ENCODE measurements around the gene ACSBG1. TPM values are rescaled to one million over a fixed set of nuclear protein-coding genes. Genes with fewer than 3 reads are reported as not detected.

The ACSBG1 gene
- total RNA-seq, 4 donors from 2014 or later, result under 0.01 to 0.21 TPM; not detected in 2

- peaks cover 0 to 6% (median 0%) of the 10 kb centered on the region in 4 donors for H3K4me1 ChIP-seq
- DNase-seq (ENCODE audit: low spot score in 2 of 2), result no peak
- no peaks in the 10 kb centered on the region for H3K9me3 ChIP-seq
- H3K27ac ChIP-seq, result no peak overlapping the region
- 92 to 95% methylated on average over 5 of the region's 5 CpGs for WGBS, 2 donors
- H3K36me3 ChIP-seq, result no peaks in the 10 kb centered on the region
- no peak overlapping the region for H3K4me3 ChIP-seq
- TF ChIP-seq CTCF (IDR thresholded peaks at IDR 0.05) (no peak), POLR2A (IDR thresholded peaks at IDR 0.05) (no peak)
- H3K27me3 ChIP-seq, result no peaks in the 10 kb centered on the region
These were observed 5.4 kb upstream of the ACSBG1 start for GRCh38 chr15:78239811-78240210.

GRCh38 chr15:78237146-78237545 is 2.8 kb upstream of the ACSBG1 start:
- no peak for TF ChIP-seq CTCF (IDR thresholded peaks at IDR 0.05)
- no peak for TF ChIP-seq EP300 (IDR thresholded peaks at IDR 0.05)
- no peak for TF ChIP-seq POLR2A (IDR thresholded peaks at IDR 0.05)
- Histone ChIP-seq H3K4me1 (peaks cover 0 to 11% (median 0%) of the 10 kb centered on the region in 4 donors), H3K27ac (no peak overlapping the region), H3K27me3 (no peaks in the 10 kb centered on the region), H3K36me3 (no peaks in the 10 kb centered on the region), H3K9me3 (no peaks in the 10 kb centered on the region), H3K4me3 (no peak overlapping the region)
- 75 to 88% methylated on average over 6 of the region's 6 CpGs for WGBS, 2 donors
- no peak for DNase-seq (ENCODE audit: low spot score in 2 of 2)

GRCh38 chr15:78236491-78236890 is 2.1 kb upstream of the ACSBG1 start:
- TF ChIP-seq POLR2A (IDR thresholded peaks at IDR 0.05), result no peak
- TF ChIP-seq EP300 (IDR thresholded peaks at IDR 0.05), result no peak
- TF ChIP-seq CTCF (IDR thresholded peaks at IDR 0.05), result no peak
- Histone ChIP-seq H3K4me3 (no peak overlapping the region), H3K27me3 (no peaks in the 10 kb centered on the region), H3K27ac (no peak overlapping the region), H3K9me3 (no peaks in the 10 kb centered on the region), H3K36me3 (no peaks in the 10 kb centered on the region), H3K4me1 (peaks cover 0 to 11% (median 0%) of the 10 kb centered on the region in 4 donors)
- DNase-seq (ENCODE audit: low spot score in 2 of 2), result no peak
- WGBS, 2 donors, result 90 to 93% methylated on average over 6 of the region's 6 CpGs

- no peak overlapping the region for H3K4me3 ChIP-seq
- TF ChIP-seq CTCF (IDR thresholded peaks at IDR 0.05) (no peak), EP300 (IDR thresholded peaks at IDR 0.05) (no peak), POLR2A (IDR thresholded peaks at IDR 0.05) (no peak)
- no peak overlapping the region for H3K27ac ChIP-seq
- no peaks in the 10 kb centered on the region for H3K36me3 ChIP-seq
- WGBS, 2 donors, result 72 to 80% methylated on average over 11 of the region's 11 CpGs
- no peaks in the 10 kb centered on the region for H3K27me3 ChIP-seq
- DNase-seq (ENCODE audit: low spot score in 2 of 2), result no peak
- H3K4me1 ChIP-seq, result peaks cover 0 to 5% (median 0%) of the 10 kb centered on the region in 4 donors
- no peaks in the 10 kb centered on the region for H3K9me3 ChIP-seq
These were observed 869 bp downstream of the ACSBG1 start for GRCh38 chr15:78233496-78233895.

- no peaks in the 10 kb centered on the region for H3K9me3 ChIP-seq
- 73 to 88% methylated on average over 2 to 5 of the region's 5 CpGs for WGBS, 2 donors
- H3K4me3 ChIP-seq, result no peak overlapping the region
- peaks cover 0 to 5% (median 0%) of the 10 kb centered on the region in 4 donors for H3K4me1 ChIP-seq
- DNase-seq (ENCODE audit: low spot score in 2 of 2), result no peak
- TF ChIP-seq EP300 (IDR thresholded peaks at IDR 0.05) (no peak), POLR2A (IDR thresholded peaks at IDR 0.05) (no peak), CTCF (IDR thresholded peaks at IDR 0.05) (no peak)
- H3K36me3 ChIP-seq, result no peaks in the 10 kb centered on the region
- no peak overlapping the region for H3K27ac ChIP-seq
- H3K27me3 ChIP-seq, result no peaks in the 10 kb centered on the region
These were observed 1.4 kb downstream of the ACSBG1 start for GRCh38 chr15:78232951-78233350.

Data from tibial nerve (tissue), 4 donors.